HG03432 (cell line): ENCODE results near the gene CLEC16A.

Experiments used
- ATAC-seq: cut with Tn5 transposase; IDR thresholded peaks from one replicate; pipeline ENCODE4 v1.9.1; 2021; ENCODE audit warnings: mild to moderate bottlenecking, moderate library complexity; ENCODE audit not compliant: unreplicated experiment

Gene CLEC16A

GRCh38 chr16:11011326-11011725, 67.0 kb downstream of the CLEC16A start:
- no peak for ATAC-seq

GRCh38 chr16:11012841-11013240, 68.5 kb downstream of the CLEC16A start:
- ATAC-seq = no peak

- no peak for ATAC-seq
Observed at GRCh38 chr16:11014136-11014535, 69.8 kb downstream of the CLEC16A start.

DNA sequence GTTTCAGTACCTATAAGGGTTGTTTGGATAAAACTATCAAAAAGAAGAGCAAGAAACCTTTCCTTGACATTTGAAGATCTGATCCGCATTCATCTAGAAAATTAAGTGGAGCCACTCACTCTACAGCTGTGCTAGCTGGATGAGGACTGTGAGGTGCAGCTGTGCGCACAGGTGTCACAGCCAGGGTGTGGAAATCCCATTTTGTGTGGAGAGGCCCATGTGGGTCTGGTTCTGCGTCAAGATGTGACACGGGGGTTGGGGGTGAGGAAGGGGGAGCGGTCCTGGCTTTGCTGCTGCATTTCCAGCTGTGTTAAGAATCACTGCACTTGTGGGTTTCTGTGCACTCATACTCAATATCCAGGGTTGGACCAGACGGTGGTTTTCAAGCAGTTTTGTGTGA, 70.7 kb downstream of the CLEC16A start:
- no peak for ATAC-seq

- ATAC-seq = no peak
Observed at GRCh38 chr16:11015607-11016006, 71.2 kb downstream of the CLEC16A start.

DNA sequence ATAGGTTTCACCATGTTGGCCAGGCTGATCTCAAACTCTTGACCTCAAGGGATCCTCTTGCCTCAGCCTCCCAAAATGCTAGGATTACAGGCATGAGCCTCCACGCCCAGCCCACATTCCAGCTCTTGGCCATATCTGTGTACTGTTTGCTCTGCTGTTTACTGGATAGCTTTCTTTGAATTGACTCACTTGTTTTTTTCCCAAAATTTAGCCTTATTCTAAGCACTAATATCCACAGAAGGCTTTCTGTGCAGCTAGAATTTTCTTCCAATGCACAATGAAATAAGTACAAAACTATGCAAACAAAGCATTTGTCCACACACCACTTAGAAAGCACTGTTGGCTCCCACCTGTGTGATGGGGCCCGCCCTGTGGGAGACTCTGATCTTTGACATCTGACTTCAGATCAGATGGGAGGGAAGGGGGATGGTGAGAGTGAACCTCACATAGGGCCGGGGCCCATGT, 72.2 kb downstream of the CLEC16A start:
- ATAC-seq = no peak

DNA sequence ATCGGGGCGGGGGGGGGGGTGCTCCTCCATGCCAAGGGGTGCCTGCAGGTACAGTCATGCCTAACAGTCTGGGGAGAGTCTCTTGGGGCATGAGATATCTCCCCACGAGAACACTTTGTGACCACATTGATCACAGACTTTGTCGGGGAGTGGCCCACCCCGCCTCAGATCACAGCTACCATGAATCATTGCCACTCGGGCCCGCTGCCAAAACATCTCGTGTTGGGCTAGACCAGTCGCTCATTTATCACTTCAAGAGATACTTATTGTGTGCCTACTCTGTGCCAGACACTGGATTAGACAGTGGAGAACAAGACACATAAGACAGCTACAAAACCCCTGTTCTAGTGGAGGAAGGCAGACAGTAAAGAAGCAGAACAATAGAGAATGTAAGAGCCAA, 72.6 kb downstream of the CLEC16A start:
- ATAC-seq = no peak

- no peak for ATAC-seq
Observed at GRCh38 chr16:11017499-11017898, 73.1 kb downstream of the CLEC16A start.

GRCh38 chr16:11020388-11020787, 76.0 kb downstream of the CLEC16A start:
- no peak for ATAC-seq

- ATAC-seq = no peak
Observed at GRCh38 chr16:11020792-11021551, 76.6 kb downstream of the CLEC16A start.

- ATAC-seq = no peak
Observed at GRCh38 chr16:11022002-11022401, 77.6 kb downstream of the CLEC16A start.

DNA sequence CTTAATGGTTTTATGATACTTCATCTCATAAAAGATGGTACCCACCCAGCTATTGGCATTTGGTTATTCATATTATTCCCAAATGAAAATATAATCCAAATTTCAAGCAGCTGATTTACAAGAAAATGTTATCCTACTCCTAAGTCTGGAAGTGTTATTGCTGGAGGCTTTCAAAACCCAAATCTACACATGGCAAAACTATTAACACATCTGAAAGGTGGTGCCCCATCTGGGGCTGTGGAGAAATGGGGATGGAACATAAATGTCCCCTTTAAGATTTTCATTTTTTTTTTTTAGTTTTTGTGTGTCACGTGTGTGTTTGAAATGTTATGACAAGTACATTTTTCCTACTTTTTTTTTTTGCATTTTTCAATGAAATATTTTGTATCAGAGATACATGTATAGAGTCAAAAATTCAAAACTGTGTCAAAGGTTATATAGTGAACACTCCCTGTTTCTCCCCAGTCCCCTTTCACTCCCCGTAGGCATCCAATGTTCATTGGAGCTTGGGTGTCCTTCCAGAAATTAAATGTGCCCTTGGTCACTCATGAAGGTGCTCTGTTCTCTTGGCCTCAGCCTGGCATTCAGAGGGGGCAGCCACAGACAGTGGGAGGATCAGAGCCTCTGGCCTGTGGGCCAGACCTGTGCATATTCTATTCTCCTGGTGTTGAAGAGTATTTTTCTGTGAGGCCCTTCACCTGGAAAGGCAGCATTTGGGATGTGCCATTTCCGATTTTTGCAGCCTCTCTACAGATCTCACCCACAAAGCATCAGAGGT, 79.1 kb downstream of the CLEC16A start:
- ATAC-seq = no peak

GRCh38 chr16:11024333-11025053, 80.1 kb downstream of the CLEC16A start:
- peak; percentile 24 for ATAC-seq

GRCh38 chr16:11025120-11025531, 80.8 kb downstream of the CLEC16A start:
- peak; percentile 69 for ATAC-seq

DNA sequence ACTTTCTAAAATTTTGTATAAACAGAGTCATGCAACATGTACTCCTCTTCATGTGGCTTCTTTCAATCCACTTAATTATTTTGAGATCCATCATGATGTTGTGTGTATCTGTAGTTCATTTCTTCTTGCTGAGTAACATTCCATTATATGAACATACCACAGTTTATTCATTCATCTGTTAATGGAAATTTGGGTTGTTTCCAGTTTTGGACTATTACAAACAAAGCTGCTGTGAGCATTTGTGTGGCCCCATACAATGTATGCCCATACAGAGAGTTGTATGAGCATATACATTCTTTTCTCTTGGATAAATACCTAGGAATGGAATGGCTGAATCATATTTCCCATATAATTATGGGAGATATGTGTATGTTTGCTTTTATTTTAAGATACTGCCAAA, 85.6 kb downstream of the CLEC16A start:
- no peak for ATAC-seq

GRCh38 chr16:11030990-11031510, 86.7 kb downstream of the CLEC16A start:
- no peak for ATAC-seq

DNA sequence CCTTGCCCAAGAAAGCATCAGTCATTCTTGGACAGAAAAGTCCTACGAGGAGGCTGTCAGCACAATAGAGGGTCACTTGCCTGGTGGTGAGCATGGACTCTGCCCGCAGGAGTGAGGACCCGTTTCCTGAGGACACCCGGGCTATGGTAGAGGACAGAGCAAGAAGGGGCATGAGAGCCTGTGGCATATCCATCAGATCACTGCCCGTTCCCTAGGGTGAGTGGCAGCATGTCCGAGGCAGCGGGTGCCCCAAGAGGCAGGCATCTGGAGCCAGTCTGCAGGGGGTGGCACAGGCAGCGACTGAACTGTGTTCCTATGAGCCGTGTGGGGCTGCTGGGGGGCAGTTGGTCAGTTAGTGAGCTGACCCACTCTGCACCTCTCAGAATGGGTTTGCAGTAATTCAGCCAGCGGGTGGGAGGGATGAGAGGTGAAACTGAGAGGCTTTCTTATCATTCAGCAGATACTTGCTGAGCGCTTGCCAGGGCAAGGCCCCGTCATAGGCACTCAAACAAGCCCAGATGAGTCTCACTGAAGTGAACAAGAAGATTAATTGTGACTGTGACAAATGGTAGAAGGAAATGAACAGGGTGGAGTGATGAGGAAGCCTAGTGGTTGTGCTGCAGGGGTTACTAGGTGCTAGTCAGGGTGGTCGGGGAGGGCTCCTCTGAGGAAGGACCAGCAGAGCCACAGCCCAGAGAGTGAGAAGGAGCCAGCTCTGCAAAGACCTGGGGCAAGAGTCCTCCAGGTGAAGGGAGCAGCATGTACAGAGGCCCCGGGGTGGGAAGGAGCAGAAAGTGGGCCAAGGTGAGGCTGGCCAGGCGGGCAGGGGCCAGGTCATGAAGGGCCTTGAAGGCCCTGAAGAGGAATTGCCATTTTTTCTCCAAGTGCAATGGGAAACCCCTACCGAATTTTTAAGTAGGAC, 87.9 kb downstream of the CLEC16A start:
- ATAC-seq = no peak

- no peak for ATAC-seq
Observed at GRCh38 chr16:11032922-11033291, 88.5 kb downstream of the CLEC16A start.

DNA sequence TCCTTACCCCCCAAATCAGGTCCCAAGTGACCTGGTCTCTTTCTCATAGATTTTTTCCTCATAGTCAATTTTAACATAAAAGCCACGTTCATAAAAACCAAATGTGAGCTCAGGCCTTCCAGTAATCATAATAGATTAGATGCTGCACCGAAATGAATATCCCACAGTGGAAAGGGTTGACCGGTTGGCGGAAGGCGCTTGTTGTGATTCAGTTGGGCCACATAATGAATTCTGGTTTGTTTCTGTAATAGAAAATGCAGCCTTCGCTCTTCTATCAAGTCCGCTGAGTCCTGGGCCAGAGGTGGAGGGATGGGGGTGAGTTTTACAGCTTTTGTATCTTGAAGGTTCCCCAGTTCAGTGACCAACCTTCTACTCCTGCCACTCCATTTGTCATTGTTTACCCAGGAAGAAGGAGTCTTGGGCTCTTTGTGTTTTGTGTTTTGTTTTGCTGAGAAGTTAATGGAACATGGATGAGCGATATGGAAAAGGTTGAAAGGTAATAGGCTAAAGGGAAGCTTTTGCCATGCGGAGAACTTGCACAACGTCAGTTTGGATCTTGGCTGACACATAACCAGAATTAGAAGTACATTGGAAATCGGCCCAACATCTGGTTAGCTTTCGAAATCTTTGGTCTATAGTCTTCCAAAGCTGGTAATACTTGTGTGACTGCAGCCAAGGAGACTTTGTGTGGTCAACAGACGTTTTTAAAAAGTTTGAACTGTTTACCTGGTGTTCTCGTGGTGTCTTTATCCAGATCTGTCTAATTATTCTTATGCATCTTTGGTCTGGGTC, 89.5 kb downstream of the CLEC16A start:
- ATAC-seq = no peak
